Measurements from ENCODE around the gene EIF3D. TPM values are rescaled to one million over a fixed set of nuclear protein-coding genes. Genes with fewer than 3 reads are reported as not detected.

Gene EIF3D
- total RNA-seq, 1 donor from 2014 or later, result 150 TPM

DNA sequence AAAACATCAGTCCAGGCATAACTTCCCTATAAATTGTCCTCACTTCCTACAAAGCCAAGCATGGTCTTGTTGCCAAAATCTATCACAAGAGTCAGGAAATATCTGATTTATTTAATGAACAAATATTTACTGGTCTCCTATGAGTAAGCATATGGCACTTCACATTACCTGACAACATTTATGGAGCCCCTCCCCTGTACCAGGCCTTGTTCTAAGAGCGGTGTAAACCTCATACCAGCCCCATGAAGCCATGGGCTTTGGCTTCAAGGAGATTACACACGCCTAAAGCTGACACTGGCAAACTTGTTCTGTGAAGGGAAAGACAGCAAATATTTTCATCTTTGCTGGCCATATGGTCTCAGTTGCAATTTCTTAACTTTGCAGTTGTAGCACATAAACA lies 43.0 kb upstream of the EIF3D start:
- H3K4me3 Mint-ChIP-seq (ENCODE audit: unreplicated experiment), result no peak overlapping the region
- H3K36me3 Mint-ChIP-seq (ENCODE audit: unreplicated experiment), result no peaks in the 10 kb centered on the region
- peaks cover 4% of the 10 kb centered on the region for H3K27me3 Mint-ChIP-seq (ENCODE audit: unreplicated experiment)
- peaks cover 7% of the 10 kb centered on the region for H3K4me1 Mint-ChIP-seq (ENCODE audit: unreplicated experiment)
- H3K9me3 Mint-ChIP-seq (ENCODE audit: unreplicated experiment), result no peaks in the 10 kb centered on the region
- TF ChIP-seq, protein P1, sequence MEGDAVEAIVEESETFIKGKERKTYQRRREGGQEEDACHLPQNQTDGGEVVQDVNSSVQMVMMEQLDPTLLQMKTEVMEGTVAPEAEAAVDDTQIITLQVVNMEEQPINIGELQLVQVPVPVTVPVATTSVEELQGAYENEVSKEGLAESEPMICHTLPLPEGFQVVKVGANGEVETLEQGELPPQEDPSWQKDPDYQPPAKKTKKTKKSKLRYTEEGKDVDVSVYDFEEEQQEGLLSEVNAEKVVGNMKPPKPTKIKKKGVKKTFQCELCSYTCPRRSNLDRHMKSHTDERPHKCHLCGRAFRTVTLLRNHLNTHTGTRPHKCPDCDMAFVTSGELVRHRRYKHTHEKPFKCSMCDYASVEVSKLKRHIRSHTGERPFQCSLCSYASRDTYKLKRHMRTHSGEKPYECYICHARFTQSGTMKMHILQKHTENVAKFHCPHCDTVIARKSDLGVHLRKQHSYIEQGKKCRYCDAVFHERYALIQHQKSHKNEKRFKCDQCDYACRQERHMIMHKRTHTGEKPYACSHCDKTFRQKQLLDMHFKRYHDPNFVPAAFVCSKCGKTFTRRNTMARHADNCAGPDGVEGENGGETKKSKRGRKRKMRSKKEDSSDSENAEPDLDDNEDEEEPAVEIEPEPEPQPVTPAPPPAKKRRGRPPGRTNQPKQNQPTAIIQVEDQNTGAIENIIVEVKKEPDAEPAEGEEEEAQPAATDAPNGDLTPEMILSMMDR (IDR thresholded peaks at IDR 0.05), result no peak
- no peak overlapping the region for H3K27ac Mint-ChIP-seq (ENCODE audit: unreplicated experiment)
- no peak for DNase-seq (ENCODE audit: extremely low spot score, unreplicated experiment)

- Mint-ChIP-seq H3K4me1 (ENCODE audit: unreplicated experiment) (peaks cover 4% of the 10 kb centered on the region), H3K9me3 (ENCODE audit: unreplicated experiment) (no peaks in the 10 kb centered on the region), H3K36me3 (ENCODE audit: unreplicated experiment) (no peaks in the 10 kb centered on the region), H3K27me3 (ENCODE audit: unreplicated experiment) (peaks cover 12% of the 10 kb centered on the region), H3K4me3 (ENCODE audit: unreplicated experiment) (no peak overlapping the region), H3K27ac (ENCODE audit: unreplicated experiment) (no peak overlapping the region)
- no peak for DNase-seq (ENCODE audit: extremely low spot score, unreplicated experiment)
- TF ChIP-seq, protein P1 (IDR thresholded peaks at IDR 0.05), result peak; percentile 31
Measured at GRCh38 chr22:36569999-36570398, 41.0 kb upstream of the EIF3D start.

- Mint-ChIP-seq H3K4me1 (ENCODE audit: unreplicated experiment) (peaks cover 4% of the 10 kb centered on the region), H3K36me3 (ENCODE audit: unreplicated experiment) (no peaks in the 10 kb centered on the region), H3K27me3 (ENCODE audit: unreplicated experiment) (peaks cover 12% of the 10 kb centered on the region), H3K9me3 (ENCODE audit: unreplicated experiment) (no peaks in the 10 kb centered on the region), H3K27ac (ENCODE audit: unreplicated experiment) (no peak overlapping the region), H3K4me3 (ENCODE audit: unreplicated experiment) (no peak overlapping the region)
- no peak for DNase-seq (ENCODE audit: extremely low spot score, unreplicated experiment)
- TF ChIP-seq, protein P1 (IDR thresholded peaks at IDR 0.05), result no peak
Measured at GRCh38 chr22:36568846-36569245, 39.9 kb upstream of the EIF3D start.

GRCh38 chr22:36566720-36567119 lies 37.8 kb upstream of the EIF3D start:
- Mint-ChIP-seq H3K4me3 (ENCODE audit: unreplicated experiment) (no peak overlapping the region), H3K9me3 (ENCODE audit: unreplicated experiment) (no peaks in the 10 kb centered on the region), H3K27ac (ENCODE audit: unreplicated experiment) (no peak overlapping the region), H3K4me1 (ENCODE audit: unreplicated experiment) (peaks cover 10% of the 10 kb centered on the region), H3K27me3 (ENCODE audit: unreplicated experiment) (peaks cover 12% of the 10 kb centered on the region), H3K36me3 (ENCODE audit: unreplicated experiment) (no peaks in the 10 kb centered on the region)
- no peak for DNase-seq (ENCODE audit: extremely low spot score, unreplicated experiment)
- TF ChIP-seq, protein P1 (IDR thresholded peaks at IDR 0.05), result no peak

DNA sequence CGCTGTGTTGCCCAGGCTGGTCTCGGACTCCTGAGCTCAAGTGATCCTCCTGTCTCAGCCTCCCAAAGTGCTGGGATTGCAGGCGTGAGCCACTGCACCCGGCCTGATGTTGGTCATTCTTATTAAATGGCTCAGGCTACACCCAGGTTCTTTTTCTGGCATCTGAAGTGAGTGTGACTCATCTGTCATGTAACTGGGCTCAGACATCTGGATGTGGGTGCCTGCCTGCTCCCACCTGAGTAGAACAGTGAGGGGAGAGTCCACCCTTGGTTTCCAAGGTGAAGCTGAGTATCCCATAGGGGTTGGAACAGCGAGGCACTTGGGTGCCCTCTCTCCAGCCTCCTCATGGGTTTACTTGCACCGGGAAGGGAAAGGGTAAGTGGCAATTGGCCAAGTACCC lies 36.7 kb upstream of the EIF3D start:
- H3K4me1 Mint-ChIP-seq (ENCODE audit: unreplicated experiment), result peaks cover 10% of the 10 kb centered on the region
- peaks cover 12% of the 10 kb centered on the region for H3K27me3 Mint-ChIP-seq (ENCODE audit: unreplicated experiment)
- no peak overlapping the region for H3K4me3 Mint-ChIP-seq (ENCODE audit: unreplicated experiment)
- no peaks in the 10 kb centered on the region for H3K36me3 Mint-ChIP-seq (ENCODE audit: unreplicated experiment)
- TF ChIP-seq, protein P1 (IDR thresholded peaks at IDR 0.05), result no peak
- no peak overlapping the region for H3K27ac Mint-ChIP-seq (ENCODE audit: unreplicated experiment)
- no peaks in the 10 kb centered on the region for H3K9me3 Mint-ChIP-seq (ENCODE audit: unreplicated experiment)
- DNase-seq (ENCODE audit: extremely low spot score, unreplicated experiment), result no peak

All from osteocyte (in vitro differentiated cells).